ENCODE measurements around the gene CCDC71. TPM values are rescaled to one million over a fixed set of nuclear protein-coding genes. Genes with fewer than 3 reads are reported as not detected.
A peak's percentile ranks its signal among the peaks of the same experiment; 100 is the strongest.

The CCDC71 gene
- total and polyA plus RNA-seq, 2 of the 13 experiments (the other 11 are each of a cell fraction or from before 2014, with no cell fraction given) = 9.7 to 14.3 TPM

DNA sequence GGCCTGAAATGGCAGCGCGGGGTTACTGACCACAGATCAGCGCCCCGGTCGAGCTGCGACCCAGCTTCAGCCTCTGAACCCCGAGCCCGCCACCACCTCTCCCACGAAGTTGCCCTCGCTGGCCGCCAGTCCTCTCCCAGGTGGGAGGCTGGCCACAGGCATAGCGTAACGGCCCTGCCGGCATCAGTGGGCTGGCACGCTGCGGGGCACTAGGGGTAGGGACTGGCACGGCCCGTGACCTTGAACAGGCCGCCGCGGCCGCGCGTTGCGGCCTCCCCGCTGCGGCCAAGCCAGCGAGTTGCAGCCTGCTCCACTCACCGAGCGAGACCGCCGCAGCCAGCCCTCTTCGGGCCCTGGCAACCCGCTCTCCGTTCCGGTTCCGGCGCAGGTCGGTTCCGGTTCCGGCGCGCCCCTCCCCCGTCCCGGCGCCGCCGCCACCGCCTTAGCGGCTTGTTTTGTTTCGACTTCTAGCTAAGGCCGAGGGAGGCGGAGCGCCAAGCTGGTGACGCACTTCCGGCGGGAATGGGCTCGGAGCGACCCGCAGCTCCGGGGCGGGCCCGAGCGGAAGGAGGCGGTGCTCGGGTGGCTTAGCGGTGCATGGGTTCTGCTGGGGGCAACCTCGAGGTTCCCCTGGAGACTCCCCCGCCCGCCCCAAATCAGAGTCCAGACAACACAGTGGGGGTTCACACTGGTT, 45.5 kb downstream of the CCDC71 start, which contains the start of gene USP19 (continued):
- TF ChIP-seq, protein P1, sequence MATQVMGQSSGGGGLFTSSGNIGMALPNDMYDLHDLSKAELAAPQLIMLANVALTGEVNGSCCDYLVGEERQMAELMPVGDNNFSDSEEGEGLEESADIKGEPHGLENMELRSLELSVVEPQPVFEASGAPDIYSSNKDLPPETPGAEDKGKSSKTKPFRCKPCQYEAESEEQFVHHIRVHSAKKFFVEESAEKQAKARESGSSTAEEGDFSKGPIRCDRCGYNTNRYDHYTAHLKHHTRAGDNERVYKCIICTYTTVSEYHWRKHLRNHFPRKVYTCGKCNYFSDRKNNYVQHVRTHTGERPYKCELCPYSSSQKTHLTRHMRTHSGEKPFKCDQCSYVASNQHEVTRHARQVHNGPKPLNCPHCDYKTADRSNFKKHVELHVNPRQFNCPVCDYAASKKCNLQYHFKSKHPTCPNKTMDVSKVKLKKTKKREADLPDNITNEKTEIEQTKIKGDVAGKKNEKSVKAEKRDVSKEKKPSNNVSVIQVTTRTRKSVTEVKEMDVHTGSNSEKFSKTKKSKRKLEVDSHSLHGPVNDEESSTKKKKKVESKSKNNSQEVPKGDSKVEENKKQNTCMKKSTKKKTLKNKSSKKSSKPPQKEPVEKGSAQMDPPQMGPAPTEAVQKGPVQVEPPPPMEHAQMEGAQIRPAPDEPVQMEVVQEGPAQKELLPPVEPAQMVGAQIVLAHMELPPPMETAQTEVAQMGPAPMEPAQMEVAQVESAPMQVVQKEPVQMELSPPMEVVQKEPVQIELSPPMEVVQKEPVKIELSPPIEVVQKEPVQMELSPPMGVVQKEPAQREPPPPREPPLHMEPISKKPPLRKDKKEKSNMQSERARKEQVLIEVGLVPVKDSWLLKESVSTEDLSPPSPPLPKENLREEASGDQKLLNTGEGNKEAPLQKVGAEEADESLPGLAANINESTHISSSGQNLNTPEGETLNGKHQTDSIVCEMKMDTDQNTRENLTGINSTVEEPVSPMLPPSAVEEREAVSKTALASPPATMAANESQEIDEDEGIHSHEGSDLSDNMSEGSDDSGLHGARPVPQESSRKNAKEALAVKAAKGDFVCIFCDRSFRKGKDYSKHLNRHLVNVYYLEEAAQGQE (IDR thresholded peaks at IDR 0.05; ENCODE audit: borderline replicate concordance in 1 of 2, low read depth in 1 of 2, low read length in 2 of 2) = no peak
- TF ChIP-seq NFYB (CRISPR knock-in tag; IDR thresholded peaks at IDR 0.05) (no peak), ZNF670 (CRISPR knock-in tag; IDR thresholded peaks at IDR 0.05; ENCODE audit: borderline replicate concordance) (no peak; the same call in 1 of the 2 replicates), ELF4 (CRISPR knock-in tag; IDR thresholded peaks at IDR 0.05; ENCODE audit: borderline replicate concordance) (peak; percentile 61; the same call in 1 of the 2 replicates), ZNF501 (CRISPR knock-in tag; IDR thresholded peaks at IDR 0.05) (peak; percentile 91), ISL2 (CRISPR knock-in tag; IDR thresholded peaks at IDR 0.05) (peak; percentile 78), ZNF484 (CRISPR knock-in tag; IDR thresholded peaks at IDR 0.05; ENCODE audit: borderline replicate concordance, low read depth) (no peak), ZNF564 (CRISPR knock-in tag; IDR thresholded peaks at IDR 0.05) (0 out of 2 replicates have a peak, but pooled peaks have one; percentile 54), NFE2L1 (CRISPR knock-in tag; IDR thresholded peaks at IDR 0.05; ENCODE audit: borderline replicate concordance) (no peak), ZNF607 (CRISPR knock-in tag; IDR thresholded peaks at IDR 0.05; ENCODE audit: borderline replicate concordance) (no peak), MAFK (conservative IDR thresholded peaks at IDR 0.05 in 1 of 2, IDR thresholded peaks at IDR 0.05 in 1 of 2; ENCODE audit: low read length in 2 of 2) (no peak), RXRA (CRISPR knock-in tag; IDR thresholded peaks at IDR 0.05) (peak; percentile 68), RFX3 (CRISPR knock-in tag; IDR thresholded peaks at IDR 0.05) (no peak), SETDB1 (CRISPR knock-in tag; IDR thresholded peaks at IDR 0.05; ENCODE audit: borderline replicate concordance) (no peak), THAP11 (CRISPR knock-in tag; IDR thresholded peaks at IDR 0.05) (peak; percentile 92)
- TF ChIP-seq, protein P2, sequence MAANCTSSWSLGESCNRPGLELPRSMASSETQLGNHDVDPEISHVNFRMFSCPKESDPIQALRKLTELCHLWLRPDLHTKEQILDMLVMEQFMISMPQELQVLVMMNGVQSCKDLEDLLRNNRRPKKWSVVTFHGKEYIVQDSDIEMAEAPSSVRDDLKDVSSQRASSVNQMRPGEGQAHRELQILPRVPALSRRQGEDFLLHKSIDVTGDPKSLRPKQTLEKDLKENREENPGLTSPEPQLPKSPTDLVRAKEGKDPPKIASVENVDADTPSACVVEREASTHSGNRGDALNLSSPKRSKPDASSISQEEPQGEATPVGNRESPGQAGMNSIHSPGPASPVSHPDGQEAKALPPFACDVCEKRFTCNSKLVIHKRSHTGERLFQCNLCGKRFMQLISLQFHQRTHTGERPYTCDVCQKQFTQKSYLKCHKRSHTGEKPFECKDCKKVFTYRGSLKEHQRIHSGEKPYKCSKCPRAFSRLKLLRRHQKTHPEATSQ (CRISPR knock-in tag; IDR thresholded peaks at IDR 0.05; ENCODE audit: borderline replicate concordance) = peak; percentile 56; the same call in 1 of the 2 replicates
- TF ChIP-seq, protein P3, sequence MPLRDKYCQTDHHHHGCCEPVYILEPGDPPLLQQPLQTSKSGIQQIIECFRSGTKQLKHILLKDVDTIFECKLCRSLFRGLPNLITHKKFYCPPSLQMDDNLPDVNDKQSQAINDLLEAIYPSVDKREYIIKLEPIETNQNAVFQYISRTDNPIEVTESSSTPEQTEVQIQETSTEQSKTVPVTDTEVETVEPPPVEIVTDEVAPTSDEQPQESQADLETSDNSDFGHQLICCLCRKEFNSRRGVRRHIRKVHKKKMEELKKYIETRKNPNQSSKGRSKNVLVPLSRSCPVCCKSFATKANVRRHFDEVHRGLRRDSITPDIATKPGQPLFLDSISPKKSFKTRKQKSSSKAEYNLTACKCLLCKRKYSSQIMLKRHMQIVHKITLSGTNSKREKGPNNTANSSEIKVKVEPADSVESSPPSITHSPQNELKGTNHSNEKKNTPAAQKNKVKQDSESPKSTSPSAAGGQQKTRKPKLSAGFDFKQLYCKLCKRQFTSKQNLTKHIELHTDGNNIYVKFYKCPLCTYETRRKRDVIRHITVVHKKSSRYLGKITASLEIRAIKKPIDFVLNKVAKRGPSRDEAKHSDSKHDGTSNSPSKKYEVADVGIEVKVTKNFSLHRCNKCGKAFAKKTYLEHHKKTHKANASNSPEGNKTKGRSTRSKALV (CRISPR knock-in tag; IDR thresholded peaks at IDR 0.05) = no peak
- TF ChIP-seq, protein P4, sequence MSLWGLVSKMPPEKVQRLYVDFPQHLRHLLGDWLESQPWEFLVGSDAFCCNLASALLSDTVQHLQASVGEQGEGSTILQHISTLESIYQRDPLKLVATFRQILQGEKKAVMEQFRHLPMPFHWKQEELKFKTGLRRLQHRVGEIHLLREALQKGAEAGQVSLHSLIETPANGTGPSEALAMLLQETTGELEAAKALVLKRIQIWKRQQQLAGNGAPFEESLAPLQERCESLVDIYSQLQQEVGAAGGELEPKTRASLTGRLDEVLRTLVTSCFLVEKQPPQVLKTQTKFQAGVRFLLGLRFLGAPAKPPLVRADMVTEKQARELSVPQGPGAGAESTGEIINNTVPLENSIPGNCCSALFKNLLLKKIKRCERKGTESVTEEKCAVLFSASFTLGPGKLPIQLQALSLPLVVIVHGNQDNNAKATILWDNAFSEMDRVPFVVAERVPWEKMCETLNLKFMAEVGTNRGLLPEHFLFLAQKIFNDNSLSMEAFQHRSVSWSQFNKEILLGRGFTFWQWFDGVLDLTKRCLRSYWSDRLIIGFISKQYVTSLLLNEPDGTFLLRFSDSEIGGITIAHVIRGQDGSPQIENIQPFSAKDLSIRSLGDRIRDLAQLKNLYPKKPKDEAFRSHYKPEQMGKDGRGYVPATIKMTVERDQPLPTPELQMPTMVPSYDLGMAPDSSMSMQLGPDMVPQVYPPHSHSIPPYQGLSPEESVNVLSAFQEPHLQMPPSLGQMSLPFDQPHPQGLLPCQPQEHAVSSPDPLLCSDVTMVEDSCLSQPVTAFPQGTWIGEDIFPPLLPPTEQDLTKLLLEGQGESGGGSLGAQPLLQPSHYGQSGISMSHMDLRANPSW (CRISPR knock-in tag; IDR thresholded peaks at IDR 0.05; ENCODE audit: borderline replicate concordance) = no peak

Data from HepG2 (cell line).